CD4-positive, alpha-beta T cell (primary cell): Measurements from ENCODE around the gene PPDPF. TPM values are rescaled to one million over a fixed set of nuclear protein-coding genes. Genes with fewer than 3 reads are reported as not detected.

Experiments
- ATAC-seq: fragments of 200-7000 bp; cut with Tn5 transposase; one replicate; pipeline ENCODE4 v1.10.0; 2022; ENCODE audit warnings: mild to moderate bottlenecking; ENCODE audit not compliant: poor library complexity
- CTCF ChIA-PET: fragments of 350-600 bp; sonication (Branson Sonifier 250); formaldehyde crosslinking; loops from one replicate; lab custom pipeline; 2021; ENCODE audit warnings: antibody characterized with exemption, inconsistent platforms; lab: Charles Lee
- POLR2A ChIA-PET: fragments of 350-600 bp; sonication (Branson Sonifier 250); formaldehyde crosslinking; loops from one replicate; lab custom pipeline; 2021; ENCODE audit warnings: antibody characterized with exemption, inconsistent platforms; lab: Charles Lee
- DNase-seq, 14 experiments: peaks; one replicate each; pipeline ENCODE4 v3.0.0-alpha.2; 2013 to 2020; ENCODE audit warnings: mixed read lengths in 2 of 14
- H3K27ac ChIP-seq, 2 donors: one replicate each; pipeline versions ENCODE4 v1.5.1 to v1.7.0; 2013; ENCODE audit warnings: low read length in 2 of 2, low read depth in 1 of 2, mild to moderate bottlenecking in 1 of 2
- H3K27me3 ChIP-seq, 2 experiments: 1 replicate in 1 of 2; 2 replicates in 1 of 2; pipeline versions ENCODE4 v1.6.1 to v1.7.0; 2013; ENCODE audit warnings: low read length in 2 of 2, control low read depth in 1 of 2, mild to moderate bottlenecking in 1 of 2, moderate library complexity in 1 of 2; ENCODE audit not compliant: insufficient read depth in 2 of 2, control insufficient read depth in 1 of 2
- H3K36me3 ChIP-seq: one replicate; pipeline ENCODE4 v1.6.1; 2013; ENCODE audit warnings: low read length, control low read depth; ENCODE audit not compliant: insufficient read depth
- H3K4me1 ChIP-seq: one replicate; pipeline ENCODE4 v1.6.1; 2013; ENCODE audit warnings: low read length, control low read depth; ENCODE audit not compliant: insufficient read depth
- H3K4me3 ChIP-seq: one replicate; pipeline ENCODE4 v1.5.1; 2013; ENCODE audit warnings: mild to moderate bottlenecking, low read length, moderate library complexity
- H3K9me3 ChIP-seq, 2 experiments: 1 replicate in 1 of 2; 2 replicates in 1 of 2; pipeline versions ENCODE4 v1.6.1 to v1.7.0; 2013; ENCODE audit warnings: low read length in 2 of 2, mild to moderate bottlenecking in 2 of 2, control low read depth in 1 of 2, moderate library complexity in 1 of 2; ENCODE audit not compliant: control insufficient read depth in 1 of 2, insufficient read depth in 1 of 2
- H3K27ac Mint-ChIP-seq: one replicate; pipeline ENCODE4 v1.8.0; 2020; ENCODE audit warnings: mixed read lengths
- H3K27me3 Mint-ChIP-seq: one replicate; pipeline ENCODE4 v1.8.0; 2021; ENCODE audit warnings: mixed read lengths
- H3K36me3 Mint-ChIP-seq: one replicate; pipeline ENCODE4 v1.8.0; 2021; ENCODE audit warnings: low read depth, mixed read lengths
- H3K4me1 Mint-ChIP-seq: one replicate; pipeline ENCODE4 v1.8.0; 2021; ENCODE audit warnings: low read depth, mixed read lengths
- H3K4me3 Mint-ChIP-seq: one replicate; pipeline ENCODE4 v1.8.0; 2020; ENCODE audit warnings: mild to moderate bottlenecking, mixed read lengths
- H3K9me3 Mint-ChIP-seq: one replicate; pipeline ENCODE4 v1.8.0; 2020; ENCODE audit warnings: mixed read lengths
- intact Hi-C, 2 experiments: fragments of 100-400 bp; cut with DNase I in 1 of 2; cut with micrococcal nuclease in 1 of 2; formaldehyde crosslinking; loops; one replicate each; pipeline versions ENCODE4 v1.15.1 to v1.9.0; 2023 to 2025; cut with DNase I, micrococcal nuclease
- total RNA-seq, 174 experiments: library from RNA in 2 of 174; stranded (reverse) in 2 of 174; gene quantifications; one replicate each; pipeline ENCODE4 v1.2.3 and lab custom pipeline; 2021 to 2026
- TF ChIP-seq, protein P1 (sequence below): fragments of 200-600 bp; IDR thresholded peaks from one replicate; pipeline ENCODE4 v1.8.0; 2022; ENCODE audit warnings: antibody characterized with exemption, mild to moderate bottlenecking

The PPDPF gene
- total RNA-seq, 2 experiments from 2014 or later, result 249 to 251 TPM

DNA sequence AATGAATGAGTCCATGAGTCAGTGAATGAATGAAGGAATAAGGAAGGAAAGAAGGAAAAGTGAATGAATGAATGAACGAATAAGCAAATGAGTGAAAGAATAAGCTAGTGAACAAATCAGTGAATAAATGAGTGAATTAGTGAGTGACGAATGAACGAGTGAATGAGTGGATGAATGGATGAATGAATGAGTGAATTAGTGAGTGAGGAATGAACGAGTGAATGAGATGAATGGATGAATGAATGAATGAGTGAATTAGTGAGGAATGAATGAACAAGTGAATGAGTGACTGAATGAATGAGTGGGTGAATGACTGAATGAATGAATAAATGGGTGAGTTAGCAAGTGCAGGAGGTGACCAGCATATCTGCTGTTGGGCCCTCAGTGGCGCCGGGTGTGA lies 23.2 kb downstream of the PPDPF start:
- DNase-seq (no peak), ATAC-seq (no peak)
- CTCF ChIA-PET, result no interaction called here
- Mint-ChIP-seq H3K4me1 (no peaks in the 10 kb centered on the region), H3K27me3 (no peaks in the 10 kb centered on the region), H3K27ac (no peak overlapping the region), H3K4me3 (no peak overlapping the region), H3K36me3 (no peaks in the 10 kb centered on the region), H3K9me3 (no peaks in the 10 kb centered on the region)
- Histone ChIP-seq H3K4me1 (peaks cover 14% of the 10 kb centered on the region), H3K9me3 (no peaks in the 10 kb centered on the region), H3K4me3 (no peak overlapping the region), H3K36me3 (no peaks in the 10 kb centered on the region), H3K27ac (no peak overlapping the region), H3K27me3 (peaks cover 2 to 4% of the 10 kb centered on the region in 2 experiments)
- TF ChIP-seq, protein P1, sequence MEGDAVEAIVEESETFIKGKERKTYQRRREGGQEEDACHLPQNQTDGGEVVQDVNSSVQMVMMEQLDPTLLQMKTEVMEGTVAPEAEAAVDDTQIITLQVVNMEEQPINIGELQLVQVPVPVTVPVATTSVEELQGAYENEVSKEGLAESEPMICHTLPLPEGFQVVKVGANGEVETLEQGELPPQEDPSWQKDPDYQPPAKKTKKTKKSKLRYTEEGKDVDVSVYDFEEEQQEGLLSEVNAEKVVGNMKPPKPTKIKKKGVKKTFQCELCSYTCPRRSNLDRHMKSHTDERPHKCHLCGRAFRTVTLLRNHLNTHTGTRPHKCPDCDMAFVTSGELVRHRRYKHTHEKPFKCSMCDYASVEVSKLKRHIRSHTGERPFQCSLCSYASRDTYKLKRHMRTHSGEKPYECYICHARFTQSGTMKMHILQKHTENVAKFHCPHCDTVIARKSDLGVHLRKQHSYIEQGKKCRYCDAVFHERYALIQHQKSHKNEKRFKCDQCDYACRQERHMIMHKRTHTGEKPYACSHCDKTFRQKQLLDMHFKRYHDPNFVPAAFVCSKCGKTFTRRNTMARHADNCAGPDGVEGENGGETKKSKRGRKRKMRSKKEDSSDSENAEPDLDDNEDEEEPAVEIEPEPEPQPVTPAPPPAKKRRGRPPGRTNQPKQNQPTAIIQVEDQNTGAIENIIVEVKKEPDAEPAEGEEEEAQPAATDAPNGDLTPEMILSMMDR, result no peak
- POLR2A ChIA-PET, result interaction anchor here (1.0 kb wide), 1 partner anchor 22 kb away, joined by 3 read pairs; no protein-coding TSS in a partner anchor
- intact Hi-C loops, result no loop called here

DNA sequence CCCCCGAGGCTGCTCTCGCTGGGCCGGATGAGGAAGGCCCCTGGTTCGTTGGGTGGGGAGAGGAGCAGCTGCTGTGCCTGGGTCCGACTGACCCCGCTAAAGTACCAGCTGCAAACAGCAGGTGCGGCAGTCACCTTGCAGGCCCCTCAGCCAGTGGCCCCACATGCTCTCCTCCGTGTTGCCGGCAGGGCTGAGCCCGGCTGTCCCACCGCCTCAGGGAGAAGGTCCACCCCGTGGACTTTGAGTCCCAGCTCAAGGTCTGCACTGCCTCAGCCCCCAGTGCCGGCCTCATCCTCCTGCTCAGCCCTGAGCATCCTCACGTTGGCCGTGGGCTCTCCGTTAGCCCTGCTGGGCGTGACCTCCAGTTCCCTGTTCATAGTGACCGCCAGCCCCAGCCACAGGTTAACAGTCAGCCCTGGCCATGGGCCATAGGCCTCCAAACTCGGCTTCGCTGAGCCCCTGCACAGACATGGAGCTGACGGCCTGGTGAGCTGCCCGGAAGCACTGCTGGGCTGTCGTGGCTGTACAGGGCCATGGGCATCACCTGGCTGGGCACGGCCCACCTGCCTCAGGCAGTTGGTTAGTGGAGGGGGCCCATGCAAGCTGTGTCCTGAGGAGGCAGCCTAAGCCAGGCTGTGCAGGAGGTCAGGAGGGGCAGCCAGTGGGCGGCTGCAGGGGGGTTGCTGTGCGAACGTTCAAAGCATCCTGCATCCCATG lies 23.8 kb downstream of the PPDPF start:
- no peaks in the 10 kb centered on the region for H3K36me3 Mint-ChIP-seq
- CTCF ChIA-PET, result no interaction called here

DNA sequence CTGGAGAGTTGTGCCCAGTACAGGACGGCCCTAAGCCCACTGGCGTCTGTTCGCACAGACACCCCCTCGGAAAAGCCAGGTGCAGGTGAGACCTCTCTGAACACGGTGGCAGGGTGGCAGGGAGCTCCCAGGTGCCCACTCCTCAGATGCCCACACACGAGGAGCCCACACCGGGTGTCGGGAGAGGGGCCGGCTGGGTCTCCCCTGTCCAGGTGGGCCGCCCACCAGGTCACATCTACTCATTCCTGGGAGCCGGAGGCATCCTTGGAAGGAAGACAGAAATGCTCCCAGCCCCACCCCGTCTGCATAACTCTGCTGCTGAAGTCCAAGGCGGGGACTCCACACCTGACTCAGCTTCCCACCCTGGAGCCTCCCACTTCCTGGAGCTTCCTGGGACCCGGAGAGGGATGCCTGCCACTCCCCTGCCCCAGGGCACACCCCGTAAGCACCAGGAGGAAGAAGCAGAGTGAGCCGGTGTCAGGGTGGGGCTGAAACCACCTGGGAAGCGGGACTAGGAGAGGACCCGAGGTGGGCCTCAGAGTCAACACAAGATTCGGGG lies 24.5 kb downstream of the PPDPF start:
- Histone ChIP-seq H3K9me3 (no peaks in the 10 kb centered on the region), H3K36me3 (no peaks in the 10 kb centered on the region), H3K4me3 (no peak overlapping the region), H3K27ac (no peak overlapping the region), H3K27me3 (peaks cover 3 to 5% of the 10 kb centered on the region in 2 experiments), H3K4me1 (peaks cover 11% of the 10 kb centered on the region)
- no peaks in the 10 kb centered on the region for H3K9me3 Mint-ChIP-seq
- H3K27me3 Mint-ChIP-seq, result no peaks in the 10 kb centered on the region
- DNase-seq (no peak), ATAC-seq (no peak)
- H3K4me3 Mint-ChIP-seq, result no peak overlapping the region
- ChIA-PET POLR2A (interaction anchor here (0.6 to 1.6 kb wide), 2 partner anchors 74 to 82 kb away, joined by 3 read pairs; partner anchors contain the start of gene GMEB2), CTCF (no interaction called here)
- no peak overlapping the region for H3K27ac Mint-ChIP-seq
- TF ChIP-seq, protein P1, result no peak
- H3K4me1 Mint-ChIP-seq, result no peaks in the 10 kb centered on the region
- intact Hi-C loops, result no loop called here
- H3K36me3 Mint-ChIP-seq, result no peaks in the 10 kb centered on the region

More for the DNA sequence above, 23.8 kb downstream of the PPDPF start:
- DNase-seq, result no peak
- no peak for ATAC-seq
- Mint-ChIP-seq H3K27me3 (no peaks in the 10 kb centered on the region), H3K4me3 (no peak overlapping the region), H3K9me3 (no peaks in the 10 kb centered on the region), H3K4me1 (no peaks in the 10 kb centered on the region), H3K27ac (no peak overlapping the region)
- H3K9me3 ChIP-seq, result no peaks in the 10 kb centered on the region
- POLR2A ChIA-PET, result interaction anchor here (0.6 to 1.6 kb wide), 2 partner anchors 75 to 83 kb away, joined by 3 read pairs; partner anchors contain the start of gene GMEB2
- intact Hi-C loops, result no loop called here
- H3K4me3 ChIP-seq, result no peak overlapping the region
- no peaks in the 10 kb centered on the region for H3K36me3 ChIP-seq
- peaks cover 11% of the 10 kb centered on the region for H3K4me1 ChIP-seq
- TF ChIP-seq, protein P1, result no peak
- peaks cover 3 to 5% of the 10 kb centered on the region in 2 experiments for H3K27me3 ChIP-seq
- no peak overlapping the region for H3K27ac ChIP-seq
